Measurements from ENCODE around the gene EYA2.

EYA2 gene

GRCh38 chr20:47036091-47036870 is 141.6 kb downstream of the EYA2 start:
- DNase-seq (ENCODE audit: low spot score): no peak

- no peak for DNase-seq (ENCODE audit: low spot score)
These were observed 144.2 kb downstream of the EYA2 start for GRCh38 chr20:47038566-47039560.

- no peak for DNase-seq (ENCODE audit: low spot score)
These were observed 146.0 kb downstream of the EYA2 start for GRCh38 chr20:47040506-47041125.

- no peak for DNase-seq (ENCODE audit: low spot score)
These were observed 146.8 kb downstream of the EYA2 start for GRCh38 chr20:47041396-47041899.

- DNase-seq (ENCODE audit: low spot score): no peak
These were observed 147.8 kb downstream of the EYA2 start for GRCh38 chr20:47042464-47042863.

GRCh38 chr20:47043086-47043485 is 148.4 kb downstream of the EYA2 start:
- no peak for DNase-seq (ENCODE audit: low spot score)

GRCh38 chr20:47044938-47045337 is 150.3 kb downstream of the EYA2 start:
- no peak for DNase-seq (ENCODE audit: low spot score)

- DNase-seq (ENCODE audit: low spot score): no peak
These were observed 153.4 kb downstream of the EYA2 start for GRCh38 chr20:47048054-47048453.

- DNase-seq (ENCODE audit: low spot score): no peak
These were observed 155.1 kb downstream of the EYA2 start for GRCh38 chr20:47049771-47050170.

- DNase-seq (ENCODE audit: low spot score): no peak
These were observed 156.4 kb downstream of the EYA2 start for GRCh38 chr20:47050996-47051395.

- DNase-seq (ENCODE audit: low spot score): no peak
These were observed 157.4 kb downstream of the EYA2 start for GRCh38 chr20:47051936-47052526.

GRCh38 chr20:47054506-47054905 is 159.9 kb downstream of the EYA2 start:
- no peak for DNase-seq (ENCODE audit: low spot score)

- no peak for DNase-seq (ENCODE audit: low spot score)
These were observed 160.3 kb downstream of the EYA2 start for GRCh38 chr20:47054945-47055344.

GRCh38 chr20:47055699-47056369 is 161.2 kb downstream of the EYA2 start:
- DNase-seq (ENCODE audit: low spot score): no peak

- no peak for DNase-seq (ENCODE audit: low spot score)
These were observed 163.0 kb downstream of the EYA2 start for GRCh38 chr20:47057661-47058060.

GRCh38 chr20:47058236-47058635 is 163.6 kb downstream of the EYA2 start:
- no peak for DNase-seq (ENCODE audit: low spot score)

- no peak for DNase-seq (ENCODE audit: low spot score)
These were observed 164.9 kb downstream of the EYA2 start for GRCh38 chr20:47059536-47059935.

GRCh38 chr20:47061549-47061948 is 166.9 kb downstream of the EYA2 start:
- DNase-seq (ENCODE audit: low spot score): no peak

GRCh38 chr20:47062226-47062890 is 167.7 kb downstream of the EYA2 start:
- no peak for DNase-seq (ENCODE audit: low spot score)

GRCh38 chr20:47063407-47063806 is 168.8 kb downstream of the EYA2 start:
- DNase-seq (ENCODE audit: low spot score): no peak

GRCh38 chr20:47063808-47064207 is 169.2 kb downstream of the EYA2 start:
- DNase-seq (ENCODE audit: low spot score): no peak

Data from RKO (cell line).